Stimulated activated CD4-positive, alpha-beta T cell treated with anti-CD3 and anti-CD28 coated beads, Interleukin-2, amount 100 ng/mL, for 4 hours (primary cell): Measurements from ENCODE around the gene TCEAL3.
"Not testable (repeated sequence)": the region's sequence is repeated elsewhere in the genome, so short reads cannot be mapped to it uniquely, and the experiment has no call there.

ENCODE experiments used
- DNase-seq: peaks from one replicate; pipeline ENCODE4 v3.0.0-alpha.2; 2020; ENCODE audit warnings: low read depth

TCEAL3 gene

DNA sequence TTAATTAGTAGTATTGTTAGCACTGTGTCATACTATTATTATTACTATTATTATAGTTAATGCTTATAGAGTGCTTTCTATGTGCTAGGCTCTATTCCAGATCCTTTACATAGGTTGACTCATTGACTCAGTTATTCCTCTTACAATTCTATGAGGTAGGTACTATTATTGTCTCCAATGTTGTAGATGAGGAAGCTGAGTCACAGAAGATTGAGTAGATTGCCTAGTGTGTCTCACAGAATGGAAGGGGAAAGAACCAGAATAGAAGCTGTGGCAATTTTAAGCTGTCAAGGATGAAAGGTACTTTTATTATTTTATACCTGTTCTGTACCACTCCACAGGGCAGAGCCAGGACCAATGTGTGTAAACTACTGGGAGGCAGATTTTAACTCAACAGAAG is 19.1 kb downstream of the TCEAL3 start:
- DNase-seq: no peak

DNA sequence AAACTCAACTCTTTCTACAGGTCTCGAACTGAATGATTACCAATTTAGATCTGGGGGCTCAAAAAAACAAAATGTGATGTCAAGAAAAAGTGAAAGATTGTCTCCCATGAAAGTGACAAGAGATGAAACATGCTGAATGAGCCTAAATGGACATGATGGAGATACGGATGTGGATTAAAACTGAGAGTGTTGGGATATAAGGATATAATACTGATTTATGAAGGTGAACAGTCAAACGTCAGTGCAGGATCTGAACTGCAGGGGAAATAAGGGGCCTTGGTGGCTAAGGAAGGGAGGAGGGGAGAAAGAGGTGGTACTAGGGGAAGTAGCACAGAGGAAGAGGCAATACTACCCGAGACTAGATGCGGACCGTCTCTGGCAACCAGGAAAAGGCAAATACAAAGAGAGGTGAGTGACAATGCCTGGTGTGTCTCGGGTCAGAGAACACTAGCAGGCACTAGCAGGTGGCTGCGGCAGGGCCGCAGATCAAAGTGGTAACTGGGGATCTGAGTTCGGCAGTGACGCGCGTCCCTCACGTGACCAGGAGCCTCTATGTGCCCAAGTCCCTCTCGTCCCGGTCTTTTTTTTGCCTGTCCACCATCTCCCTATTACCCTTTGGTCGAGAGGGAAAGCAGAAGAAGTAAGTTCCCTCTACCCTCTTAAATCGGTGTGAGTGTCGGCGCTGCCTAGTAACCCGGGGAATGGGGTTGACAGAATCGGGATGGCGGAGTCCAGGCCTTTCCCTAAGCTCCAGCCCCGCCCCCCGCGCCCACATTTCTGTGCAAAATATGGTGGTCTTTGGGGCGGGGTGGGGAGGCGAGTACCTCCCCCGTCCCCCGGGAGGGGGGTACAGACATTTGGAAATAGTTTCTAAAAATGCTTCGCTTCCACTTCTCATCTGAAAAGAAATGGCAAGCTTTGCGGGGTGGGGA is 20.9 kb downstream of the TCEAL3 start, which contains the start of gene TCEAL1:
Gene TCEAL1 (plus strand): TSS at position 590 of the 932 bp plus-strand sequence. CDS start 942 bp downstream, outside the sequence.
- no peak for DNase-seq

DNA sequence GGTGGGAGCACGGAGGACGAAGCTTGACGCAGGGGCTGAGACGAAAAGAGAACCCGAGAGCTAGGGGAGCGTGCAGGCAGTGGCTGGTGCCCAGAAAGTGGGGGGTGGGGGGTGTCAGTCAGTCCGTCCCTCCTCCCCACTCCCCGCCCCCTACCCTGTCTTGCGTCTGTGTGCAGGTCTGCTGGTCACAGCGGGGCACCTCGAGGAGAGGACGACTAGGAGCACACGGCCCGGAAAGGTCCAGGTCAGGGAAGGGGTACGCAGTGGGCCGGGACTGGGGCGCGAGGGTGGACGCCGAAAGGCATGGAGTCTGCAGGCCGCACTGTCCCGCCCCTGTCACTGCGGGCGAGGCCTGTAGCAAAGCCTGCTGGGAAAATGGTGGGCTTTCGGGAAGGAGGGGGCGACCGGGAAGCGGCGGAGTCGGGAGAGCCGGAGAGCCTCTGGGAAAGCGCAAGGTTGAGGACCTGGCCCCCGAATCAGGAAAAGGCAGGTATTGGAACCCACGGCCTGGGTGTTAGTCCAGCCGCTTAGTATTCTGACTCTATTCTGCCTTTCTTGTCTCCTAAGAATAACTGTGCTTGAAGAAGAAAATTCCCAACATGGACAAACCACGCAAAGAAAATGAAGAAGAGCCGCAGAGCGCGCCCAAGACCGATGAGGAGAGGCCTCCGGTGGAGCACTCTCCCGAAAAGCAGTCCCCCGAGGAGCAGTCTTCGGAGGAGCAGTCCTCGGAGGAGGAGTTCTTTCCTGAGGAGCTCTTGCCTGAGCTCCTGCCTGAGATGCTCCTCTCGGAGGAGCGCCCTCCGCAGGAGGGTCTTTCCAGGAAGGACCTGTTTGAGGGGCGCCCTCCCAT is 21.8 kb downstream of the TCEAL3 start:
- DNase-seq: no peak

DNA sequence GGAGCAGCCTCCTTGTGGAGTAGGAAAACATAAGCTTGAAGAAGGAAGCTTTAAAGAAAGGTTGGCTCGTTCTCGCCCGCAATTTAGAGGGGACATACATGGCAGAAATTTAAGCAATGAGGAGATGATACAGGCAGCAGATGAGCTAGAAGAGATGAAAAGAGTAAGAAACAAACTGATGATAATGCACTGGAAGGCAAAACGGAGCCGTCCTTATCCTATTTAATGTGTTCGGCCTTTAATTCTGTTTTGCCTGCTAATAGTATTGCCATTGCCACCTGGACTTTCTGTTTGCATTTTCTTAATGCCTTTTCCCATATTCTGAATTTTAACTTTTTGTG is 22.4 kb downstream of the TCEAL3 start:
- no peak for DNase-seq

DNA sequence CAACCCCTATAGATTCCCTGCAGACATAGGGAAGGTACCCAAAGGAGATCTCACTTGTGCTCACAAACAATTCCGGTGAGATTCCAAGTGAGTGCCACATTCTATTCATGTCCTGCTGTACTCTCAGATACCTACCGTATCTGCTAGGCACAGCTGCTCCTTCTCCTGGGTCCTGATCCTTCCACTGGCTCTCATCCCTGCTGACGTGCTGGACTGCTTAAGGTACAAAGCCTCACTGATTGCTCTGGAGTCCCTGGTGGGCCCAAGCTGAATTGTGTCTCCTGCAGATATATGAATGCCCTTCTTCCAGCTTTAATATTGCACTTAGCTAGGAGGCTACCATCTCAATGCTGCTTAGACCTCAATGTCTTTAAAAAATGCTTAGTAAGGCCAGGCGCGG is 23.4 kb downstream of the TCEAL3 start:
- DNase-seq: no peak

DNA sequence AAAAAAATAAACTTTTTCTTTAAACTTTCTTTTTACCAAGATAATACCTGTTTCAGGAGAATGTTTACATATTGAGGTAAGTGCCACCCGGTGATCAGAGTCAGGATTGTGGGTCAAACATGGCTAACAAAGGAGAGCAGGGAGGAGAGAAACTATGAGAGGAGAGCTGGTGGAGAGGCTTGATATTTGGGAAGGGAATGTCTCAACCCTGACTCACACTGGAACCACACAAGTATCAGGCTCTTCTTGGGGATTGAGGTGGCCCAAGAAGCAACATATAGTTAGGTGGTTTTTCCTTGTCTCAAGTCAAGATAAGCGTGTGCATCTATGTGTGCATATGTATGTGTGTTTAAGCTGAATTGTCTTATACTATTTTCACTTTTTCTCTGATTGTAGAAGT is 27.7 kb downstream of the TCEAL3 start:
- no peak for DNase-seq

DNA sequence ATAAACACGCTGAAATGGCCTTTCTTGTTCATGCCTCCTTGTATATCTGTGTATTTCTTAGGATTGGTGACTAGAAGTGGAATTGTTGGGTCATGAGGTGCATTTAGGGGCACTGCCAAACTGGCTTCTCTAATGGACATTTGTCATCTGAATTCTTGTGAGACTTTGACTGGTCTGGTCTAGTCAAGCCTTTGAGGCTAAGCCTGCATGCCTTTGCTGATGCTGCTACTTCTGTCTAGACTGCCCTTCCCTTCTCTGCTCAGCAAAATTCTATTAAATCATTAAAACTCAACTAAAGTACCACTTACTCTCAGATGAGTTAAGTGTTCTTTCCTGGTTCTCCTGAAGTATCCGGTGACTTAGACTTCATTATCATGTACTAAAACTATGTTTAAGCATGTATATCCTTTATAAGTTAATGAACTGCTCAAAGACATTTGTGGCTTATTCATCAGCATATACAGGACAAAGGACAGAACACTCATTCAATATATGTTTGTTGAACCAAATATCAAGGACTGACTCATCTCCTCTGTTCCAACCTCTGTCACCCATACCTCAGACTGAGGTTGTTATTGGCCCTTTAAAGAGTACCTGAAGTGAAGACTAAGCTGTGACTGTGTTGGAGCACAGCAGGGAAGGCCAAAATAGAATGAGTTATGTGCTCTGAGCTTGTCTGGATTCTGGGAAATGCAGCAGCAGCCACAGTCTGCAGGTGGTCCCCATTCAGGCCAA is 30.0 kb downstream of the TCEAL3 start:
- DNase-seq: no peak

DNA sequence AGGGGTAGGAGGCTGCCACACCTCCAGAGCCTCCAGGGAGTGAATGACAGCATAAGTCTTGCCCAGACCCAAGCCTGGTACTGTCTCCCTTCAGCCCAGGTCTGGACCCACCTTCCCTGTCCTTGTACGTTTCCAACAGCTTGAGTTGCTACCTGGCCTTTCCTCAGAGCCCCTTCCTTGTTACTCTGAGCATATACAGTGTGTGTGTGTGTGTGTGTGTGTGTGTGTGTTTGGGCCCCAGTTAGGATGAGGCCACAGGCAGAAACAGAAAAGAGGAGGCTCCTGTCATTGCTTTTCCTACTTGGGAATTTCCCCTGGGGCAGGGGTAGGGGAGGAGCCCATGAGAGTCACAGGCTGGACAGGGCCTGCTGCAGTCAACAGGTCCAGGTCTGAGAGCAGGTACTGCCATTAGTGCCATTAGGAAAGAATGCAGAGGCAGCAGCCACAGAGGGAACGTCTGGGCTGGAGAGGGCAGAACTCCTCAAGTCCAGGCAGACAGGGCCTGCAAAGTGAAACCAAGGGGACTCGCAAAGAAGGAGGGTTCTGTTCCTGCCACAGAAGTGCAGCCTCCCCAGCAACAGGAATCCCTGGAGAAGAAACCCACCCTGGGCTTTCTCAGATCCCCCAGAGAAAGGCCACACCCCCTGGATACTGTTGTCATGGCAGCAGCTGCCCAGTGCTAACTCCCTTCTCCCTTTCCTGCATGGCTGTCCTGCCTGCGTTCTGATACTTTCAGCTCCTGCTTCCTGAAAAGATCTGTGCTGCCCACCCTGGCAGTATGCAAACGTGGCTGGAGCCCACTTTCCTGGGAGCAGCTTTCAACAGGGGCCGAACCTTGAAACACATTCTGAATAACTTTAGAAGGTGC is 30.9 kb downstream of the TCEAL3 start:
- DNase-seq: not testable (repeated sequence)

DNA sequence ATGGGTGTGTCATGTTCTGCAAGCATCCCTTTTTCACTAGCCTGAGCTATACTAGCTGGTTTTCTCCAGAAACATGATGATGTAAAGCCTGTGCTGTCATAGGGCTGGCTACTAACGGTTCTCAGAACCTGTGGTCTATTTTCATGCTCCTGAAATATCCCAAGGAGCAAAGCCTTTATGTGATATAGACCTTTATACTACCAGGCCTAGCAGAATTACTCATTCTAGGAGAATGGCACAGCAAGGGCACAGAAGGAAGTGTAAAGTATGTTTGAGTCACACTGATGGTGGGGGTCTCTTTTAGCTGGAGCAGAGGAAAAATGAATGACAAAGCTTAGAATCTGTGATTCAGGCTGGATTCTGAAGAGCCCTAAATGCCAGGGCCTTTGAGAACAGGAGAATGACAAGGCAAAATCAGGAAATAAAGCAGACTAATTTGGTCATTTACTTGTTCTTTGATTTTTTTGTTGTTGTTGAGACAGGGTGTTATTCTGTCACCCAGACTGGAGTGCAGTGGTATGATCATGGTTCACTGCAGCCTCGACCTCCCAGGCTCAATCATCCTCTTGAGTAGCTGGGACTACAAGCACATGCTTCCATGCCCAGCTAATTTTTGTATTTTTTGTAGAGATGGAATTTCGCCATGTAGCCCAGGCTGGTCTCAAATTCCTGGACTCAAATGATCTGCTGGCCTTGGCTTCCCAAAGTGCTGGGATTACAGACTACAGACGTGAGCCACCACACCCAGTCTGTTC is 32.8 kb downstream of the TCEAL3 start:
- DNase-seq: no peak

DNA sequence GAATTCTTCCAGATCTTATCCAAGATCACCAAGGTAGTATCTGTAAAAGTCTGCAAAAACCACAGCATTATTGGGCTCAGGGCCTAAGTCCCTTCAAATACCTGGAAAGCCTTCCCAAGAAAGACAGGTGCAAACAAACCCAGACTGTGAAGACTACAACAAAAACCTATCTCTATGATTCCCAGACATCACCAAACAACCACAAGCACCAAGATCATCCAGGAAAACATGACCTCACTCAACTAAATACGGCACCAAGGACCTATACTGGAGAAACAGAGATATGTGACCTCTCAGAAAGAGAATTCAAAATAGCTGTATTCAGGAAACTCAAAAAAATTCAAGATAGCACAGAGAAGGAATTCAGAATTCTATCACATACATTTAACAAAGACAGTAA is 36.4 kb downstream of the TCEAL3 start:
- no peak for DNase-seq

DNA sequence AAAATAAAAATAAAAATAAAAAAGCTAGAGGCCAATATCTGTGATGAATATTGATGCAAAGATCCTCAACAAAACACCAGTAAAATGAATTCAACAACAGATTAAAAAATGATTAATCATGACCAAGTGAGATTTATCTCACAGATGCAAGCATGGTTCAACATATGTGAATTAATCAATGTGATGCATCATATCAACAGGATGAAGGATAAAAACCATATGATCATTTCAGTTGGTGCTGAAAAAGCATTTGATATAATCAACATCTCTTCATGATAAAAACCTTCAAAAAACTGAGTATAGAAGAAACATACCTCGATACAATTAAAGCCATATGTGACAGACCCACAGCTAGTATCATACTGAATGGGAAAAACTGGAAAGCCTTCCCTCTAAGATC is 39.9 kb downstream of the TCEAL3 start:
- no peak for DNase-seq

DNA sequence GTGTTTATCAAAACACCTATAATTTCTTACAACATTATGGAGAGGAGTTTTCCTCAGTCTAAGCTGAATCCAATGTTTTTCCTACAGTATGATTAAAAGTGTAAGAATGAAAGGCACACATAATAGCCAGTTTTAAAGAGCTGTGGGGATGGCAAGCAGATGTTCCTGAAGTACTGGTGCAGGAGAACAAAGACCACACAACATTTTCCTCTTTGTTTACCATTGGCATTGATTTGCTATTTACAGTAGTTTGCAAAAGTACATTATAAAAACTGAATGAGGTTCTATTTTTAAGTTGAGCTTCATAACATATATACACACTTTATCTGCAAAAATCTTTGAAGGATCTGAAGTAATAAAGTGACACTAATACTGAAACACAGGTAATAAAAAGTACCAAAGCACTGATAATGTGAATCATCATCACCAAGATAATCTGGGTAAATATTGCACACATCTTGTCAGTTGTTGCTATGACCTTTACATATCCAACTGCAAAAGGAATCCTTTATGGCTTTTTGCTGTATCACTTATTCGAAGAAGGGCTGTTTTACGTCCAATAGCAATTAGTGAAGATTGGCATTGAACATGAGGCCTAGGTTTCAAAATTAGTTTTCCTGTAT is 43.5 kb downstream of the TCEAL3 start:
- DNase-seq: no peak

DNA sequence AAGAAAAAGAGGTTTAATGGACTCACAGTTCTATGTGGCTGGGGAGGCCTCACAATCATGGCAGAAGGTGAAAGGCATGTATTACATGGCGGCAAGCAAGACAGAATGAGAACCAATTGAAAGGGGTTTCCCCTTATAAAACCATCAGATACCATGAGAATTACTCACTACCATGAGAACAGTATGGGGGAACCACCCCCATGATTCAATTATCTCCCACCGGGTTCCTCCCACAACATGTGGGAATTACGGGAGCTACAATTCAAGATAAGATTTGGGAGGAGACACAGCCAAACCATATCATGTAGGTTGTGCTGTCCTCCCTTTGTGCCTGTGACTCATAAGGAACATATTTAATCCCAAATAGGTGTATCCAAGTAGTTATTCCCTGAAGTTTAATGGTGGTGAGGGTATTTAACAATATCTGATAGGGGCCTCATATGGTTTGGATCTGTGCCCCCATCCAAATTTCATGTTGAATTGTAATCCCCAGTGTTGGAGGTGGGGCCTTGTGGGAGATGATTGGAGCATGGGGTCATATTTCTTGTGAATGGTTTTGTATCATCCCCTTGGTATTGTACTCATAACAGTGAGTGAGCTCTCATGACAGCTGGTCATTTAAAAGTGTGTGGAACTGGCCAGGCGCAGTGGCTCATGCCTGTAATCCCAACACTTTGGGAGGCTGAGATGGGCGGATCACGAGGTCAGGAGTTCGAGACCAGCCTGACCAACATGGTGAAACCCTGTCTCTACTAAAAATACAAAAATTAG is 47.7 kb downstream of the TCEAL3 start:
- DNase-seq: not testable (repeated sequence)

DNA sequence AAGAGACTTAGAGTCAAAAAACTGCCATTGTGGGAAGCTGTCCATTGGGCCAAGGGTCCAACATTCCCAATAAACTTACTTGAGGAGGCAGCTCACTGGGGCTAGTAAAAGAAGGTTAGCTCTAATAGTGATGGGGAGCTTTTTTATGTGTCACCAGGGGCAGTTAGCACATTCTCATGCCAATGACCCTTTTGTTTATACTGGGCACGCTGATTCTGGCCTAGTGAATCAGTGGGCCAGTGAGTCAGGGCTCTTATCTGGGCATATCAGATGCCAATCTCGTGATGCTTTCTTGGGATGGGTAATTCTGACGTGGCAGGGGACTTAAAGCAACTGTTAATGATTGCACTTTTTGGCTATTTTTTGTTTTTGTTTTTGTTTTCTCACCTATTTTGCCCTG is 48.9 kb downstream of the TCEAL3 start:
- DNase-seq: no peak

DNA sequence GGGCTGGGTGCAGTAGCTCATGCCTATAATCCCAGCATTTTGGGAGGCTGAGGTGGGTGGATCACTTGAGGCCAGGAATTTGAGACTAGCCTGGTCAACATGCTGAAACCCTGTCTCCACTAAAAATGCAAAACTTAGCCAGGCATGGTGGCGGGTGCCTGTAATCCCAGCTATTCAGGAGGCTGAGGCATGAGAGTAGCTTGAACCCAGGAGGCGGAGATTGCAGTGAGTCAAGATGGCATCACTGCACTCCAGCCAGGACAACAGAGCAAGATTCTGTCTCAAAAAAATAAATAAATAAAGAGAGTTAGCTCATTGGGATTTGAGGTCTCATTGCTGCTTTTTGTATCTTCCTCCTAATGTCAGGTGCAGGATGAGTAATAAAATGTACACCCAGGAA is 49.3 kb downstream of the TCEAL3 start:
- not testable (repeated sequence) for DNase-seq

DNA sequence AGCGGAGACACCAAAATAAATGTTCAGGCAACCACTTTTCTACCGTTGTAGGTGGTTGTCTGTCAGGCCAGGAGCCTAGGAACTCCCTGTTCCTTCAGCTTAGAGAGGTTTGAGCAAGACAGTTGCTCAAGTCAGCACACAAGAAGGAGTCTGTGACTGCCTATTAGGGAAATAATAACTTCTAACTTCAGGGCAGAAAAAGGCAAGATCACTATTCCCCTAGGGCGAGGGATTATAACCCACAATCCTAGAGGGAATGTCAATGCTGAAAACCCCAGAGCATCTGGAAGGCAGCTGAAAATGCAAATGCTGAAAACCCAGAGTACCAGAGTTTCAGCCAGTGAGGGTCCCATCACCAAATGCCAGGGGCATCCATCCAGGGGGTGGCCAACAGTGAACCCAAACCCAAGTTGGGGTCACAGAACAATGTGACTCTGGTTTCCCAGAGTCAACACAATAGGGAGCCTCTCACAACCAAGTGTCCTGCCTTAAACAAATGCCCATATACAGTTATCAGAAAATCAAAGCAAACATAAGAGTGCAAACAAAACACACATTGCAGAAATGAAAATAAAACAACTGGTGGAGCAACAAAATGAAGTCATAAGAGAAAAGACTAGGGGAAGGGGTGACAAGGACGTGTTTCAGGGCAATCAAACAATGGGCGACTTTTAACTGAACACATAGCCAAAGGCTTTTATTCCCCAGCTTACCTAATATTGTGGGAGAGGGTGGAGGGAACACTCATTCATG is 51.1 kb downstream of the TCEAL3 start:
- no peak for DNase-seq

DNA sequence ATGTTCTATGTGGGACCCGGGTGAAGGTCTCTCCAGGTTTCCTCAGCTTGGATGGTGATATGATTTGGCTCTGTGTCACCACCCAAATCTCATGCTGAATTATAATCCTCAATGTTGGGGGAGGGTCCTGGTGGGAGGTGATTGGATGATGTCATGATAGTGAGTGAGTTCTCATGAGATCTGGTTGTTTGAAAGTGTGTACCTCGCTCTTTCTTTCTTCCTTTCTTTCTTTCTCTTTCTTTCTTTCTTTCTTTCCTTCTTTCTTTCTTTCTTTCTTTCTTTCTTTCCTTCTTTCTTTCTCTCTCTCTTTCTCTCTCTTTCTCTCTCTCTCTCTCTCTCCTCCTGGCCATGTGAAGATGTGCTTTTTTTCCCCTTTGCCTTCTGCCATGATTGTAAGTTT is 51.7 kb downstream of the TCEAL3 start:
- not testable (repeated sequence) for DNase-seq
